Glomerular visceral epithelial cell (primary cell): ENCODE measurements around the gene TCIRG1.

Experiments used
- DNase-seq: peaks from one replicate; pipeline ENCODE4 v3.0.0-alpha.2; 2016; ENCODE audit errors: extremely low spot score

TCIRG1 gene

GRCh38 chr11:68017980-68018729, 20.7 kb upstream of the TCIRG1 start:
- DNase-seq: no peak

DNA sequence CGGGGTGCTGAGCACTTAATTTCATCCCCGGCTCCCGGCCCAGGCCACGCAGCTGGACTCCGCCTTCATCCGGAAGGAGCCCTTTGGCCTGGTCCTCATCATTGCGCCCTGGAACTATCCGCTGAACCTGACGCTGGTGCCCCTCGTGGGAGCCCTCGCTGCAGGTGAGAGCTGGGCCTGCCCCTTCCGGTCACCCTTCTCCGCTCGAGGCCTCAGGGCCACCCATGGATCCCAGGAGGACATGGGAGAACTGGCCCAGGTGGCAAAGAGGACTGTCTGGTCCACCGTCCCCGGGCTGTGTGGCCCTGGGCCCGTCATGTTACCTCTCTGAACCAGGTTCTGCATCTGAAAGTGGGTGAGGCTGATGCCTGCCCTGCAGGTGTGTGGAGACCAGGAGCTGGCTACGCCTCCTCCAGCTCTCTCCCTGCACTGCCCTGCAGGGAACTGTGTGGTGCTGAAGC, 20.1 kb upstream of the TCIRG1 start:
- DNase-seq: no peak

DNA sequence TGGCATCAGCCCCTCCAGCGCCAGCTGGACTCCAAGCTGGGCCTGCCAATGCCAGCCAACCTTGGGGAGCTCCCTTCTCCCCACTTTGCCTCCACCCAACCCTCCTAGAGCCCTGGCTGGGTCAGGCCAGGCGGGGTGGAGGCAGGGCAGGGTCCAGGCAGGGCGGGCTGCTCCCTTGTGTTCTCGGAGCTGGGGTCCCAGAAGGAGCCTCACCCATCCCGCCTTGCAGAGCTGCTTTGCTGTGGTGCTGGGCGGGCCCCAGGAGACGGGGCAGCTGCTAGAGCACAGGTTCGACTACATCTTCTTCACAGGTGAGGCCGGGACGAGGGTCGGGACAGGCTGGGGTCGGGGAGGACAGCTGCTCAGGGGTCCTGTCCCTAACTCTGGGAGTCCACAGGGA, 19.3 kb upstream of the TCIRG1 start:
- no peak for DNase-seq

DNA sequence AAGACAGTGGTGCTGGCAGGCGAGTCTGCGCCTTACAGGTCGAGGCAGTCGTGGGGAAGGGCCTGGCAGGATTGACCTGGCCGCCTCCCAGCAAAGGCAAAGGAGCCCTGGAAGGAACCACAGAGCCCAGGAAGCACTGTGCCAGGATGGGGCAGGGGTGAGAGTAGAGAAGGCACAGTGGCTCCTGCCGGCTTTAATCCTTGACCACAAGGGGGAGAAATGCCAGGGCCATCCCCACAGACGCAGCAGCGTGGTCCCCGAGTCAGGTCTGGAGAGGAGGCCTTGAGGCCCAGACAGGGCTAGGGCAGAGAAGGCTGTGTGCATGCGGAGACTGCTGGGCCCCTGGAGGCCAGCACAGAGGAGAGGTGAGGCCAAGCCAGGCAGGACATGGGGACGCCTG, 18.2 kb upstream of the TCIRG1 start:
- peak; percentile 52 for DNase-seq

- DNase-seq: peak; percentile 51
These were observed 17.5 kb upstream of the TCIRG1 start for GRCh38 chr11:68021167-68021787.

- no peak for DNase-seq
These were observed 16.3 kb upstream of the TCIRG1 start for GRCh38 chr11:68022531-68022930.

DNA sequence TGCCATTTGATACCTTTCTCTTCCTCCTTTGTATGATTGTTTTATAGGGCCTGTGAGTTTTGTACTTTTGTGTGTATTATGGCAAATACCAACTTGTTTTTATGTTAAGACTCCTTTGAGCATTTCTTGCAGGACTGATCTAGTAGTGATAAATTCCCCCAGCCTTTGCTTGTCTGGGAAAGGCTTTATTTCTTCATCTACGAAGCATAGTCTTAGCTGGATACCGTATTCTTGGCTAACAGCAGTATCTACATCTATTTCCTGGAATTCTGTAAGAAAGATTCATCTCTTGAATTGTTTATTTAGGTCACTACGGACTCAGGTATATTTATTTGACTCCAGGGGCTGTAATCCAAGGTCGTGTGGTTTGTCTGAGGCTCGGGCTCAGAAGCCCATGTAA, 14.3 kb upstream of the TCIRG1 start:
- no peak for DNase-seq

- no peak for DNase-seq
These were observed 13.8 kb upstream of the TCIRG1 start for GRCh38 chr11:68025047-68025446.

- peak; percentile 54 for DNase-seq
These were observed 12.3 kb upstream of the TCIRG1 start for GRCh38 chr11:68026391-68027105.

- DNase-seq: no peak
These were observed 11.2 kb upstream of the TCIRG1 start for GRCh38 chr11:68027667-68028066.

DNA sequence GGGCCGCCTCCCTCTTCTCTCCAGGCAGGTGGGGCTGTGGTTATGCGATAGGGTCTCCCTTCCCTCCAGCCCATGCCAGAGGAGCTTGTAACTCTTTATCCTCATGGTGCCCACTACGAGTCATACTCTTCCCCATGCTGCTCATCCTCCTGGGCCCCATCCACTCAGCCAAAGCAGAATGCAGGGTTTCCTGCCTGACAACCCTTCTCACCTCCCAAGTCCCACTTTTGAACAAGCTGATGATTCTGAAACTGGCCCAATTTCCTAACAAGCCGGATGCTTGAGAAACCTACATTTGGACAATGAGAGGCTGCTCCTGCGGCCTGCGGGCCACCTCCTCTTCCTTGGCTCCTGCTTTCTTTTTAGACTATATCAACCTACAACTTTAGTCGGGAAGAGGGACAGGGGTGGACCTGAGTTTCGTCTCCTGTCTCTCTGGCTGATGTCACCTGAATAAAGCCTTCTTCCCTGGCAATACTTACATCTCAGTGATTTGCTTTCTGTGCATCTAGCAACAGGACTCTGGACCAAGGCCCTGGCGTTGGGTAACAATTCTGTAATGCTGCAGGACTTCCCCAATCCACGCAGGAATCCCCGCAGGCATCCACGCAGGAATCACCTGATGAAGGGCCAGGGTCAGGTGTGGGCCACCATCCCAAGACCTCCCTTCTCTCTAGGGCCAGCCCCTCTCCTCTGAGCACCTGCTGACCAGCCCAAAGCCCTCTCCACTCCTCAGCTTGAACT, 9.9 kb upstream of the TCIRG1 start:
- DNase-seq: peak; percentile 65

GRCh38 chr11:68030318-68031143, 8.3 kb upstream of the TCIRG1 start, which contains the start of gene NDUFS8:
TSS of gene NDUFS8 (plus strand) at chr11:68030681. CDS start at chr11:68032152, 1,471 bp downstream.
- DNase-seq: peak; percentile 99

GRCh38 chr11:68031144-68031464, 7.7 kb upstream of the TCIRG1 start:
- no peak for DNase-seq

- no peak for DNase-seq
These were observed 6.8 kb upstream of the TCIRG1 start for GRCh38 chr11:68032003-68032402.

- DNase-seq: no peak
These were observed 5.7 kb upstream of the TCIRG1 start for GRCh38 chr11:68032997-68033707.

DNA sequence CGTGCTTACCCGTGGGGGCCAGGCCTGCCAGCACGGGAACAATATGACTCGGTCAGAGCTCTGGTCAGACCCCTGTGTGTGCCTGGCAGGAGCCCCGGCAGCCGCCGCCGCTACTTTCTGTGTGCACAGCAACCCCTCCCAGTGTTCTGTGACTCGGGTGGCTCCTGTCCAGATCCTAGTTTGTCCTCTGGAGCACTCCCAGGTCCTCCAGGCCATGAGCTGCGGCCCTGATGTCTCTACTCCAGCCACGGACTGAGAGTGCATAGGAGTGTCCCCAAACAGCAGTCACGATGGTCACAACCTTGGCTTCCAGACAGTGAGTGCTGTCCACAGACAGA, 5.1 kb upstream of the TCIRG1 start:
- DNase-seq: no peak

DNA sequence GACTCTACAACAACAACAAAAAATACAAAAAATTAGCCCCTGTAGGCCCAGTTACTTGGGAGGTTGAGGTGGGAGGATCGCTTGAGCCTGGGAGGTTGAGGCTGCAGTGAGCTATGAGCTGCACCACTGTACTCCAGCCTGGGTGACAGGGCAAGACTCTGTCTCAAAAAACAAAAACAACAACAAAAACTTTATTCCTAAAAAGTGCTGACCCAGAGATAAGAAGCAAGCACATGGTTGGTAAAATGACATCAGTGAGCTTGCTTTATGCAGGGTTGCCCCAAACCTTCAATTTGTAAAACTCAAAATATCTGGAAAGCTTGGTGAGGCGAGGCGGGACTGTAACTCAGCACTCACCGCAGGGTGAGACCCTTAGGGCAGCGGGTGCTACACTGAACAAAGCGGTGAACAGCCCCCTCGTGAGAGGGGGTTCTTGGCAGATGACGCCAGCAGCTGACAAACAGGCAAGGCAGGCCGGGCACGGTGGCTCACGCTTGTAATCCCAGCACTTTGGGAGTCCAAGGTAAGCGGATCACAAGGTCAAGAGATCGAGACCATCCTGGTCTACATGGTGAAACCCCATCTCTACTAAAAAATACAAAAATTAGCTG, 3.5 kb upstream of the TCIRG1 start:
- DNase-seq: no peak

GRCh38 chr11:68036141-68036716, 2.6 kb upstream of the TCIRG1 start:
- DNase-seq: no peak

- DNase-seq: no peak
These were observed 2.0 kb upstream of the TCIRG1 start for GRCh38 chr11:68036717-68037239.
